SK-N-SH (cell line): Measurements from ENCODE around the gene ASPG. TPM values are rescaled to one million over a fixed set of nuclear protein-coding genes. Genes with fewer than 3 reads are reported as not detected.

Experiments
- CTCF ChIA-PET: fragments of 300-600, 350-600 bp; formaldehyde crosslinking; extraction: SDS; loops from one replicate; lab custom pipeline; 2021; lab: Yijun Ruan, JAX
- POLR2A ChIA-PET: fragments of 350-600 bp; sonication (Branson Sonifier 250); formaldehyde crosslinking; extraction: SDS; loops from one replicate; lab custom pipeline; 2020; ENCODE audit warnings: antibody characterized with exemption, inconsistent platforms; lab: Yijun Ruan, JAX
- DNase-seq: peaks from one replicate; pipeline ENCODE4 v3.0.0; 2012
- H2AFZ ChIP-seq: fragments of 200-600 bp; sonication (generic); 2 replicates; pipeline ENCODE4 v1.8.1; 2016; ENCODE audit warnings: antibody characterized with exemption, mild to moderate bottlenecking, low read depth
- H3F3A ChIP-seq: fragments of 200-600 bp; sonication (generic); replicated peaks from 2 replicates; pipeline ENCODE3; 2016; ENCODE audit warnings: antibody characterized with exemption, mild to moderate bottlenecking; ENCODE audit not compliant: insufficient read depth
- H3K27ac ChIP-seq, 2 experiments: fragments of 200-500 bp in 1 of 2; fragments of 200-600 bp in 1 of 2; sonication (Bioruptor generic) in 1 of 2; sonication (generic), shearing (Covaris generic) in 1 of 2; 2 replicates each; pipeline versions ENCODE4 v1.5.1 to v1.6.1; 2014 to 2016; ENCODE audit warnings: low read depth in 2 of 2, inconsistent platforms in 1 of 2, low read length in 1 of 2, mild to moderate bottlenecking in 1 of 2, mixed read lengths in 1 of 2
- H3K27me3 ChIP-seq: fragments of 200-600 bp; sonication (generic), shearing (Covaris generic); 2 replicates; pipeline ENCODE4 v1.6.1; 2016; ENCODE audit warnings: mixed run types; ENCODE audit not compliant: insufficient read depth
- H3K36me3 ChIP-seq, 2 experiments: fragments of 200-500 bp in 1 of 2; fragments of 200-600 bp in 1 of 2; sonication (Bioruptor generic) in 1 of 2; sonication (generic) in 1 of 2; replicated peaks in 1 of 2; 2 replicates each; pipeline versions ENCODE3 to v1.5.1; 2014 to 2016; ENCODE audit warnings: low read length in 1 of 2, mild to moderate bottlenecking in 1 of 2; ENCODE audit not compliant: insufficient read depth in 2 of 2, control insufficient read depth in 1 of 2
- H3K4me1 ChIP-seq, 2 experiments: fragments of 200-500 bp in 1 of 2; fragments of 200-600 bp in 1 of 2; sonication (Bioruptor generic) in 1 of 2; sonication (generic), shearing (Covaris generic) in 1 of 2; 2 replicates each; pipeline versions ENCODE4 v1.5.1 to v1.6.1; 2014 to 2016; ENCODE audit warnings: low read depth in 1 of 2, low read length in 1 of 2, mixed run types in 1 of 2; ENCODE audit not compliant: insufficient read depth in 2 of 2, control insufficient read depth in 1 of 2
- H3K4me2 ChIP-seq: fragments of 200-600 bp; sonication (generic), shearing (Covaris generic); 2 replicates; pipeline ENCODE4 v1.6.1; 2017; ENCODE audit warnings: mixed run types
- H3K4me3 ChIP-seq, 2 experiments: fragments of 200-500 bp in 1 of 2; fragments of 200-600 bp in 1 of 2; sonication (Bioruptor generic) in 1 of 2; sonication (generic), shearing (Covaris generic) in 1 of 2; 2 replicates each; pipeline versions ENCODE4 v1.5.1 to v1.8.1; 2014 to 2016; ENCODE audit warnings: low read depth in 2 of 2, inconsistent platforms in 1 of 2, low read length in 1 of 2, mild to moderate bottlenecking in 1 of 2, mixed read lengths in 1 of 2, moderate library complexity in 1 of 2
- H3K79me2 ChIP-seq: fragments of 200-600 bp; sonication (generic); 2 replicates; pipeline ENCODE4 v1.8.1; 2017; ENCODE audit warnings: mild to moderate bottlenecking; ENCODE audit not compliant: insufficient read depth
- H3K9ac ChIP-seq: fragments of 200-600 bp; sonication (generic); 2 replicates; pipeline ENCODE4 v1.6.1; 2017; ENCODE audit warnings: mixed run types
- H3K9me2 ChIP-seq: fragments of 200-600 bp; sonication (generic); 2 replicates; pipeline ENCODE4 v1.6.1; 2017; ENCODE audit warnings: mixed run types
- H3K9me3 ChIP-seq: fragments of 200-600 bp; sonication (generic); 2 replicates; pipeline ENCODE4 v1.6.1; 2017; ENCODE audit warnings: mixed run types, mild to moderate bottlenecking, moderate library complexity
- H4K20me1 ChIP-seq: fragments of 200-600 bp; sonication (generic); 2 replicates; pipeline ENCODE4 v1.6.1; 2017; ENCODE audit warnings: mild to moderate bottlenecking, mixed run types; ENCODE audit not compliant: insufficient read depth
- CTCF ChIP-seq: fragments of 200-600 bp; sonication (generic); IDR thresholded peaks from 2 replicates; pipeline ENCODE4 v1.6.1; 2017; ENCODE audit warnings: antibody characterized with exemption, mild to moderate bottlenecking, moderate library complexity
- EP300 ChIP-seq, 2 experiments: IDR thresholded peaks; 2 replicates each; pipeline versions ENCODE4 v1.4.0 to v1.6.1; 2012; ENCODE audit warnings: borderline replicate concordance in 1 of 2, low read depth in 1 of 2, low read length in 1 of 2
- EZH2phosphoT487 ChIP-seq: fragments of 200-600 bp; sonication (generic); IDR thresholded peaks from 2 replicates; pipeline ENCODE4 v1.6.1; 2017; ENCODE audit warnings: low read depth, mixed run types, mild to moderate bottlenecking, antibody characterized with exemption, moderate library complexity, borderline replicate concordance
- FOXJ3 ChIP-seq: sonication (generic); formaldehyde crosslinking; IDR thresholded peaks from 2 replicates; pipeline ENCODE4 v1.5.1; 2020; ENCODE audit warnings: mild to moderate bottlenecking, missing genetic modification reagents
- FOXM1 ChIP-seq: IDR thresholded peaks from 2 replicates; pipeline ENCODE4 v1.4.0; 2012; ENCODE audit warnings: low read depth, mild to moderate bottlenecking
- IRF3 ChIP-seq: fragments of 150-350 bp; IDR thresholded peaks from 2 replicates; pipeline ENCODE4 v1.6.1; 2016; ENCODE audit warnings: mild to moderate bottlenecking, low read depth, low read length
- JUND ChIP-seq: IDR thresholded peaks from 2 replicates; pipeline ENCODE4 v1.4.0; 2012
- MXI1 ChIP-seq: IDR thresholded peaks from 2 replicates; pipeline ENCODE4 v1.6.1; 2012; ENCODE audit warnings: mild to moderate bottlenecking, low read depth, low read length, improper control_type of control experiment
- NRF1 ChIP-seq: IDR thresholded peaks from 2 replicates; pipeline ENCODE4 v1.6.1; 2012; ENCODE audit warnings: low read depth, mild to moderate bottlenecking, low read length
- RAD21 ChIP-seq: IDR thresholded peaks from 2 replicates; pipeline ENCODE4 v1.6.1; 2012; ENCODE audit warnings: mild to moderate bottlenecking, low read length
- SMC3 ChIP-seq: IDR thresholded peaks from 2 replicates; pipeline ENCODE4 v1.6.1; 2012; ENCODE audit warnings: low read depth, low read length, improper control_type of control experiment
- TCF12 ChIP-seq: IDR thresholded peaks from 2 replicates; pipeline ENCODE4 v1.4.0; 2012
- USF2 ChIP-seq: fragments of 150-350 bp; IDR thresholded peaks from 2 replicates; pipeline ENCODE4 v1.6.1; 2017; ENCODE audit warnings: antibody characterized with exemption, low read length, low read depth, borderline replicate concordance
- WGBS: methylation state at CpG from one replicate; pipeline ENCODE4 v1.1.6; 2017; ENCODE audit warnings: low lambda C conversion rate; 5-methylcytosine and 5-hydroxymethylcytosine counted together
- polyA plus RNA-seq, 3 experiments: library from polyadenylated mRNA; depleted of rRNA; stranded (reverse); fragments of >200 nt; gene quantifications; 2 replicates each; pipeline ENCODE4 v1.2.3, GENCODE V29; 2012

Gene ASPG
- polyA plus RNA-seq, 1 of the 3 experiments (the other 2 are of a cell fraction) = not detected

- H3K9ac ChIP-seq = no peak overlapping the region
- TF ChIP-seq NRF1 = 0 out of 2 replicates have a peak, but pooled peaks have one; percentile 19
- TF ChIP-seq TCF12 = no peak
- peak in 1 of 2 experiments; percentile 44; a peak in 1 of 4 replicates for TF ChIP-seq EP300 (IDR thresholded peaks at IDR 0.05; ENCODE audit: borderline replicate concordance in 1 of 2, low read depth in 1 of 2, low read length in 1 of 2)
- TF ChIP-seq CTCF = peak; percentile 75
- no peak for TF ChIP-seq FOXM1
- TF ChIP-seq IRF3 = no peak
- TF ChIP-seq JUND = no peak
- TF ChIP-seq MXI1 = peak; percentile 76
- no peak for TF ChIP-seq EZH2phosphoT487
- TF ChIP-seq RAD21 = peak; percentile 86
- TF ChIP-seq FOXJ3 (CRISPR knock-in tag) = 0 out of 2 replicates have a peak, but pooled peaks have one; percentile 67
- peak; percentile 93 for TF ChIP-seq SMC3
- no peak for TF ChIP-seq USF2
- ChIA-PET POLR2A (interaction anchor here (0.6 to 1.2 kb wide), 5 partner anchors 85 to 427 kb away, joined by 3 to 4 read pairs (median 3); no protein-coding TSS in a partner anchor), CTCF (interaction anchor here (0.6 to 1.9 kb wide), 66 partner anchors 9 to 587 kb away, joined by 3 to 74 read pairs (median 4); no protein-coding TSS in a partner anchor)
- H3K36me3 ChIP-seq = no peaks in the 10 kb centered on the region
- peak overlapping the region; percentile 70; the same call in 1 of the 2 replicates for H2AFZ ChIP-seq
- H3K9me2 ChIP-seq = no peaks in the 10 kb centered on the region
- H3K4me3 ChIP-seq = peak overlapping the region; percentile 51 to 70
- H3K27ac ChIP-seq = peak overlapping the region in 1 of 2 experiments; percentile 90; a peak in 2 of 4 replicates
- H3K27me3 ChIP-seq = peaks cover 17% of the 10 kb centered on the region
- H3K4me2 ChIP-seq = peak overlapping the region; percentile 90
- peaks cover 0 to 56% of the 10 kb centered on the region in 2 experiments; a peak in 1 of 4 replicates for H3K4me1 ChIP-seq
- no peaks in the 10 kb centered on the region for H3K79me2 ChIP-seq
- no peaks in the 10 kb centered on the region for H3K9me3 ChIP-seq
- WGBS = 0% methylated on average over 26 of the region's 88 CpGs
- H3F3A ChIP-seq = no peaks in the 10 kb centered on the region
- DNase-seq = peak; percentile 92
- no peaks in the 10 kb centered on the region for H4K20me1 ChIP-seq
Measured at GRCh38 chr14:104137297-104138097, 52.0 kb downstream of the ASPG start.
